Hematopoietic multipotent progenitor cell treated with erythropoietin and hydrocortisone succinate and interleukin-3 and kit ligand, for 6 days (in vitro differentiated cells): ENCODE data around the gene RNF217.
A peak's percentile ranks its signal among the peaks of the same experiment; 100 is the strongest.

ENCODE experiments used
- DNase-seq: peaks from one replicate; pipeline ENCODE4 v3.0.0-alpha.2; 2015

RNF217 gene

GRCh38 chr6:124990988-124991387 lies 28.8 kb downstream of the RNF217 start:
- no peak for DNase-seq

GRCh38 chr6:124991764-124992295 lies 29.6 kb downstream of the RNF217 start:
- no peak for DNase-seq

GRCh38 chr6:124993327-124993726 lies 31.1 kb downstream of the RNF217 start:
- DNase-seq, result no peak

GRCh38 chr6:124994648-124995047 lies 32.4 kb downstream of the RNF217 start:
- no peak for DNase-seq

GRCh38 chr6:124995131-124995530 lies 32.9 kb downstream of the RNF217 start:
- DNase-seq, result no peak

GRCh38 chr6:124995645-124996325 lies 33.5 kb downstream of the RNF217 start:
- DNase-seq, result no peak

- no peak for DNase-seq
Observed at GRCh38 chr6:124996411-124996810, 34.2 kb downstream of the RNF217 start.

- DNase-seq, result no peak
Observed at GRCh38 chr6:124997196-124997875, 35.1 kb downstream of the RNF217 start.

- DNase-seq, result no peak
Observed at GRCh38 chr6:124999105-124999764, 37.0 kb downstream of the RNF217 start.

GRCh38 chr6:125001684-125002405 lies 39.6 kb downstream of the RNF217 start:
- DNase-seq, result no peak

- no peak for DNase-seq
Observed at GRCh38 chr6:125002406-125002741, 40.1 kb downstream of the RNF217 start.

- no peak for DNase-seq
Observed at GRCh38 chr6:125003070-125003469, 40.8 kb downstream of the RNF217 start.

- peak; percentile 67 for DNase-seq
Observed at GRCh38 chr6:125004198-125004597, 42.0 kb downstream of the RNF217 start.

- no peak for DNase-seq
Observed at GRCh38 chr6:125004797-125005595, 42.8 kb downstream of the RNF217 start.

GRCh38 chr6:125008261-125008703 lies 46.0 kb downstream of the RNF217 start:
- no peak for DNase-seq

GRCh38 chr6:125008957-125009356 lies 46.7 kb downstream of the RNF217 start:
- DNase-seq, result no peak

GRCh38 chr6:125009578-125009977 lies 47.3 kb downstream of the RNF217 start:
- no peak for DNase-seq

GRCh38 chr6:125013938-125014660 lies 51.9 kb downstream of the RNF217 start:
- peak; percentile 37 for DNase-seq

- no peak for DNase-seq
Observed at GRCh38 chr6:125014661-125014957, 52.4 kb downstream of the RNF217 start.

GRCh38 chr6:125015152-125015551 lies 52.9 kb downstream of the RNF217 start:
- no peak for DNase-seq

GRCh38 chr6:125018136-125018535 lies 55.9 kb downstream of the RNF217 start:
- no peak for DNase-seq

GRCh38 chr6:125019281-125019680 lies 57.0 kb downstream of the RNF217 start:
- no peak for DNase-seq
